MM.1S (cell line): ENCODE data around the gene LRRC75A.

Source experiments
- CTCF ChIP-seq: fragments of 300-600 bp; sonication (generic); IDR thresholded peaks from 2 replicates; pipeline ENCODE4 v1.5.1; 2016; ENCODE audit warnings: antibody characterized with exemption, low read length, mixed read lengths
- EZH2phosphoT487 ChIP-seq: fragments of 300-600 bp; sonication (generic); IDR thresholded peaks from 2 replicates; pipeline ENCODE4 v1.6.1; 2018; ENCODE audit warnings: antibody characterized with exemption, low read length

- no peak for TF ChIP-seq CTCF
- TF ChIP-seq EZH2phosphoT487, result no peak
Measured at GRCh38 chr17:16455997-16456741, 35.8 kb downstream of the LRRC75A start.
